ENCODE data around the gene KRT79.

Gene KRT79

DNA sequence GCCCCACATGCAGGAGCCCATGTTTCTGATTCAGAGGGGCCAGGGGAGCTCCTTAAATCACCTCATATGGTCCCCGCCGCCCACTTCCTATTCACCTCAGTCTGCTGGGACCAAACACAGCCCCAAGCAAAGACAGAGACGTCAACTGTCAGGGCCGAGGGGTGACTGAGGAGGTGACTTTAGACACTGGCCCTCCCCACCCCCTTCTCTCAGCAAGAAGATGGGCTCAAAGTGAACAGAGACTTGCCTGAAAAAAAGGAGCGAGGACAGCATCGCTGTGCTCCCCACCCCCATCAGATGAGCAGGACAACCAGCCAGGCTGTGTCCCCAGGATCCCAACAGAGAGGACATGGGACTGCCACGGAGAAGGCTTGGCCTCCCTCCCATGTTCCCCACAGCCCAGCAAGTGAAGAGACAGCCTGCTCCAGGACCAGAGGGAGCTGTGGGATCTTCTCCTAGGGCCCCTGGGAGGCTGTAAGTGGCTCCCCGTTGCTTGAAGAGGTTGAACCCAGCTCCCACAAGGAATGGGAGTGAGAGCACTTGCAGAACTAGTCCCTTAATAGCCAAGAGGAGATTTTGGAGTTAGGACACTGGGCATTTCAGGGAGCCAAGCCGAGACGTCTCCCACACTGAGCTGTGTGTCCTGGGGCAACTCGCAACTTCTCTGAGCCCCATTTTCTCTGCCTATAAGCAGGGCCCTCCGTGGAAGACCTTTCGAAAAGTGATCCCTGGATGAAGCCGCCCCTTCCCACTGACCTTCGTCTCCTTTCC is 1.3 kb upstream of the KRT79 start:
- TF ChIP-seq, protein P1, sequence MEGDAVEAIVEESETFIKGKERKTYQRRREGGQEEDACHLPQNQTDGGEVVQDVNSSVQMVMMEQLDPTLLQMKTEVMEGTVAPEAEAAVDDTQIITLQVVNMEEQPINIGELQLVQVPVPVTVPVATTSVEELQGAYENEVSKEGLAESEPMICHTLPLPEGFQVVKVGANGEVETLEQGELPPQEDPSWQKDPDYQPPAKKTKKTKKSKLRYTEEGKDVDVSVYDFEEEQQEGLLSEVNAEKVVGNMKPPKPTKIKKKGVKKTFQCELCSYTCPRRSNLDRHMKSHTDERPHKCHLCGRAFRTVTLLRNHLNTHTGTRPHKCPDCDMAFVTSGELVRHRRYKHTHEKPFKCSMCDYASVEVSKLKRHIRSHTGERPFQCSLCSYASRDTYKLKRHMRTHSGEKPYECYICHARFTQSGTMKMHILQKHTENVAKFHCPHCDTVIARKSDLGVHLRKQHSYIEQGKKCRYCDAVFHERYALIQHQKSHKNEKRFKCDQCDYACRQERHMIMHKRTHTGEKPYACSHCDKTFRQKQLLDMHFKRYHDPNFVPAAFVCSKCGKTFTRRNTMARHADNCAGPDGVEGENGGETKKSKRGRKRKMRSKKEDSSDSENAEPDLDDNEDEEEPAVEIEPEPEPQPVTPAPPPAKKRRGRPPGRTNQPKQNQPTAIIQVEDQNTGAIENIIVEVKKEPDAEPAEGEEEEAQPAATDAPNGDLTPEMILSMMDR (conservative IDR thresholded peaks at IDR 0.05; ENCODE audit: low read depth): no peak
- no peak overlapping the region for H3K27ac ChIP-seq
- POLR2A ChIA-PET (ENCODE audit: low non-redundant PET): no interaction called here
- CTCF ChIA-PET: no interaction called here
- DNase-seq (ENCODE audit: low spot score): no peak

DNA sequence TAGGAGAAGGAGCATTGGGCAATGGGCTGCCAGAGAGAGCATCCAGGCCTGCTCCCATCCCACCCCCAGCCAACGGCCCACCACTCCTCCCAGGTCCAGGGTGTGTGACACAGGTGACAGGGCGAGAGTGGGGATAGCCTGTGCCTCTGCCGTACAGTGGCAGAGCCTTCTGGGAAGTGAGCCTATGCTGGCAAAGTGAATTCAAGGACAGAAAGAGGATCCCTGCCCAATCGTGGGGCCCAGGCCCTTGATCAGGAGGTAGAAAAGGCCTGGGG is 553 bp upstream of the KRT79 start:
- TF ChIP-seq, protein P1 (conservative IDR thresholded peaks at IDR 0.05; ENCODE audit: low read depth): no peak
- DNase-seq (ENCODE audit: low spot score): no peak
- CTCF ChIA-PET: interaction anchor here (1.1 kb wide), 1 partner anchor 462 kb away, joined by 3 read pairs; no protein-coding TSS in a partner anchor
- POLR2A ChIA-PET (ENCODE audit: low non-redundant PET): no interaction called here
- no peak overlapping the region for H3K27ac ChIP-seq

DNA sequence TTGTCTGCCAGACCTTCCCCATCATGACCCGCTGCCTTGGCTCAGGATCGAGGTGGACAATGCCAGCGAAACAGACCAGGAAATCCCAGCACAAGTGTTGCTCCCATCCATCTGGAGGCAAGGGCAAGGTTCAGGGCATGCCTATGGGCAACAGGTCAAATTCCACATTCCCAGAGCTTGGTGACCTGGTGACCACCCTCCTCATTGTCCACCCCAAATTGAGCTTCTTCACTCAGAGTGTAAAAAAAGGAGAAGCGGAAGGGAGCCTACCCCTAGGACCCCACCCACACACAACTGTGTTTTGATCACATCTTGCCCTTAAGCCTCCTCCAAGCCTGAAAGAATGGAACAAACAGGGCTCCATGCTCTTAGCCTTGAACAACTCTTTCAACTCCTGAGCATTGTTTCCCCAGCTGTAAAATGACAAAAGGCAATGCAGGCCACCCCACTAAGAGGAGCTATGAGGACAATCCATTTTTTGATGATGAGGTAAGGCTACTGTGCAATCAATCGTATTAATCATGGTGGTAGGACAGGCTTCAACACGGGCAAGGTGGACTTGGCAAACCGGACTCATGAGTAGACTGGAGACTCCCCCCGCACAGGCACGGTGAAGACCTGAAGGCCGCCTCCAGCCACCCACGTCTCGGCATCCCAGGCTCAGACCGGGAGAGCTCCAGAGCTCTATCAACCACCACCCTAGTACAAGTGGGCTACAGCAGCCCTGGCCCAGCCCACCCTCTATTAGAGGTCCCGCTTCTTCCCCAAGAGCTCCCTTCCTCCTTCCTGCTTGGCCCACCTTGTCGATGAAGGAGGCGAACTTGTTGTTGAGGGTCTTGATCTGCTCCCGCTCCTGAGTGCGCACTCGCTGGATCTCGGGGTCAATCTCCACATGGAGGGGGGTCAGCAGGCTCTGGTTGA is 866 bp downstream of the KRT79 start:
- TF ChIP-seq, protein P1 (conservative IDR thresholded peaks at IDR 0.05; ENCODE audit: low read depth): no peak
- DNase-seq (ENCODE audit: low spot score): no peak
- H3K27ac ChIP-seq: no peak overlapping the region
- ChIA-PET POLR2A (ENCODE audit: low non-redundant PET) (no interaction called here), CTCF (interaction anchor here (0.5 to 1.0 kb wide), 5 partner anchors 236 to 994 kb away, joined by 3 to 7 read pairs (median 4); no protein-coding TSS in a partner anchor)

DNA sequence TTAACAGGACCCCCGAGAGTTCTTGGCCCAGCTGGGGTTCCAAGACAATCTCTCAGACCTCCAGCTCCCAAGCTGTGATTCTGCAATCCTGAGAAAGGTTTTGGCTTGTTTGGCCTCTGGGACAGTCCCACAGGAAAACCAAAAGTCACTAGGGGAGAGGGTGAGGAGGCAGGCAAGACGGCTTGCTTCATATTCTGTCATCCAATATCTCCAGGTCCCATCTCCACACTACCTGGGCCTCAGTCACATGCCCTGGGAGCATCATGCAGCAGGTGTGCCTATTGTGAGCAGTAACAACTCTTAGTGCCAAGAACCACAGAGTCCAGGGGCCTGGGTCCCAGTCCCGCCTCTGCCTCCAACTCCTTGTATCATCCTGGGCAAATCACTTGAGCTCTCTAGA is 1.7 kb downstream of the KRT79 start:
- TF ChIP-seq, protein P1 (conservative IDR thresholded peaks at IDR 0.05; ENCODE audit: low read depth): no peak
- POLR2A ChIA-PET (ENCODE audit: low non-redundant PET): no interaction called here

DNA sequence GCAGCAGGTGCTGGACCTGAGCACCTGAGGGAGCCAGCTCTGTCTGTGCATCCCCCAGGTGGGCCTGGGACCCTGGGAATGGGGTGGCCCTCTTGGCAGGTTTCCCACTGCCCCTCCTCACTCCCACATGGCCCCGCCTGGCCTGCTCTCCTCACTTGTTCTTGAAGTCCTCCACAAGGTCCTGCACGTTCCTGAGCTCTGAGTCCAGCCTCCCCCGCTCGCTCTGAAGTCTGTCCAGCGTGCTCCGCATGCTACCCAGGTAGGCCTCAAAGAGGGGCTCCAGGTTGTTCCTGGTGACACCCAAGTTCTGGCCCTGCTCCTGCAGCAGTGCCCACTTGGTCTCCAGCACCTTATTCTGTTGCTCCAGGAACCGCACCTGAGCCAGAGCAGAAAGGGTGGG is 2.9 kb downstream of the KRT79 start:
- no peak for DNase-seq (ENCODE audit: low spot score)
- no peak overlapping the region for H3K27ac ChIP-seq
- TF ChIP-seq, protein P1 (conservative IDR thresholded peaks at IDR 0.05; ENCODE audit: low read depth): no peak
- POLR2A ChIA-PET (ENCODE audit: low non-redundant PET): no interaction called here
- CTCF ChIA-PET: no interaction called here

More for the DNA sequence above, 1.7 kb downstream of the KRT79 start:
- CTCF ChIA-PET: interaction anchor here (0.7 to 1.0 kb wide), 2 partner anchors 15 to 333 kb away, joined by 4 to 7 read pairs; no protein-coding TSS in a partner anchor
- no peak overlapping the region for H3K27ac ChIP-seq
- DNase-seq (ENCODE audit: low spot score): no peak

DNA sequence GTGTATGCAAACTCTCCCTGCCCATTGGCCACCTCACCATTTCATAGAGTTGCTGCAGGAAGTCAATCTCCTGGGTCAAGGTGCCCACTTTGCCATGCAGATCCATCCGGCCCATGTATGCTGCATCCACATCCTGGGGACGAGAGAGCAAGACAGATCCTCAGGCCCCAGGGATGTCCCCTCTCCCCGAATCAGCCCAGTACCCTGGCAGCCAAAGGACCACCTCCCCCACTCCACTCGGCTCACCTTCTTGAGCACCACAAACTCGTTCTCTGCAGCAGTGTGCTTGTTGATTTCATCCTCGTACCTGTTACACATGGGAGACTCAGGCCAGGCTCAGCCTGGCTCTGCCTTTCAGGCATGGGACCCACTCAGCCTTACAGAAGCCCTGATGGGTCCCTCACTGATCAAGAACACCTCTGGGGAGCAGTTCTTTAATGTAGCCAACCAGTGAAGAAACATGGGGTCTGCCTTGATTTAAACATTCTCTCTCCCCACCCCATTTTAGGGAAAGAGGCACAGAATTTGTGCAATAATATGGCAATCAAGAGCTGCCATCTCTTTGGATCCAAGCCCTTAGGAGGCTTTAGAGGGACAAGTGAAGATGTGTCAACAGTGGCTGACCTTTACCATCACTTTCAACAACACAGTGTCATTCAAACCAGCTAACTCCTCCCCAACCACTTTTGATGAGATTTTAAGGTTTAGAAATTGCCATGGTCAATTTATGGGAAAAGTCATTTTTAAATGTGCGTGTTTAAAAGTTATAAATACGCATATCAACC is 3.9 kb downstream of the KRT79 start:
- TF ChIP-seq, protein P1 (conservative IDR thresholded peaks at IDR 0.05; ENCODE audit: low read depth): no peak
- ChIA-PET CTCF (no interaction called here), POLR2A (ENCODE audit: low non-redundant PET) (no interaction called here)
- no peak for DNase-seq (ENCODE audit: low spot score)
- no peak overlapping the region for H3K27ac ChIP-seq
